Activated CD4-positive, CD25-positive, alpha-beta regulatory T cell (primary cell): ENCODE measurements around the gene SLC35A3.
A peak's percentile ranks its signal among the peaks of the same experiment; 100 is the strongest.
"Not testable (repeated sequence)": the region's sequence is repeated elsewhere in the genome, so short reads cannot be mapped to it uniquely, and the experiment has no call there.

Experiments used
- DNase-seq, 4 experiments: peaks; one replicate each; lab custom pipeline; 2025; lab: John Stamatoyannopoulos, UW

Gene SLC35A3

GRCh38 chr1:100035214-100035613 is 65.4 kb downstream of the SLC35A3 start:
- no peak for DNase-seq

- DNase-seq, result no peak
These were observed 67.2 kb downstream of the SLC35A3 start for GRCh38 chr1:100036718-100037655.

GRCh38 chr1:100037656-100037926 is 67.8 kb downstream of the SLC35A3 start:
- DNase-seq, result no peak

GRCh38 chr1:100037927-100038659 is 68.3 kb downstream of the SLC35A3 start:
- peak; percentile 74 to 84 (median 79) for DNase-seq

GRCh38 chr1:100038660-100039287 is 69.0 kb downstream of the SLC35A3 start:
- DNase-seq, result peak; percentile 57 to 64 (median 61)

- DNase-seq, result no peak
These were observed 69.8 kb downstream of the SLC35A3 start for GRCh38 chr1:100039591-100039990.

- no peak for DNase-seq
These were observed 75.4 kb downstream of the SLC35A3 start for GRCh38 chr1:100045206-100045605.

- not testable (repeated sequence) for DNase-seq
These were observed 77.5 kb downstream of the SLC35A3 start for GRCh38 chr1:100047235-100047708.

GRCh38 chr1:100050139-100050538 is 80.3 kb downstream of the SLC35A3 start:
- no peak for DNase-seq

- DNase-seq, result no peak
These were observed 81.6 kb downstream of the SLC35A3 start for GRCh38 chr1:100051401-100051800.

- DNase-seq, result no peak
These were observed 82.1 kb downstream of the SLC35A3 start for GRCh38 chr1:100051893-100052292.

- no peak for DNase-seq
These were observed 83.3 kb downstream of the SLC35A3 start for GRCh38 chr1:100053119-100053518.

GRCh38 chr1:100053727-100054126 is 83.9 kb downstream of the SLC35A3 start:
- no peak for DNase-seq

- no peak for DNase-seq
These were observed 91.9 kb downstream of the SLC35A3 start for GRCh38 chr1:100061681-100062080.

- DNase-seq, result no peak
These were observed 95.6 kb downstream of the SLC35A3 start for GRCh38 chr1:100065183-100065968.

- DNase-seq, result no peak
These were observed 96.1 kb downstream of the SLC35A3 start for GRCh38 chr1:100065969-100066227.

GRCh38 chr1:100070201-100070939 is 100.6 kb downstream of the SLC35A3 start:
- no peak for DNase-seq

GRCh38 chr1:100073531-100073930 is 103.7 kb downstream of the SLC35A3 start:
- DNase-seq, result no peak

GRCh38 chr1:100074604-100075395 is 105.0 kb downstream of the SLC35A3 start:
- no peak for DNase-seq

GRCh38 chr1:100075773-100076172 is 106.0 kb downstream of the SLC35A3 start:
- DNase-seq, result no peak

- DNase-seq, result no peak
These were observed 106.5 kb downstream of the SLC35A3 start for GRCh38 chr1:100076319-100076718.
